Fibroblast of pulmonary artery (primary cell): ENCODE data around the gene BAIAP3.
"Not testable (repeated sequence)": the region's sequence is repeated elsewhere in the genome, so short reads cannot be mapped to it uniquely, and the experiment has no call there.

Source experiments
- DNase-seq: peaks from one replicate; pipeline ENCODE4 v3.0.0-alpha.2; 2010; ENCODE audit warnings: low read depth
- H3K4me3 ChIP-seq: replicated peaks from 2 replicates; pipeline ENCODE4 v1.5.1; 2011; ENCODE audit warnings: low read depth, mild to moderate bottlenecking, control low read depth, low read length, moderate library complexity
- CTCF ChIP-seq: IDR thresholded peaks from 2 replicates; pipeline ENCODE4 v1.5.1; 2011; ENCODE audit warnings: mild to moderate bottlenecking, control low read depth, low read length, inconsistent platforms; ENCODE audit errors: missing control alignments

The BAIAP3 gene

DNA sequence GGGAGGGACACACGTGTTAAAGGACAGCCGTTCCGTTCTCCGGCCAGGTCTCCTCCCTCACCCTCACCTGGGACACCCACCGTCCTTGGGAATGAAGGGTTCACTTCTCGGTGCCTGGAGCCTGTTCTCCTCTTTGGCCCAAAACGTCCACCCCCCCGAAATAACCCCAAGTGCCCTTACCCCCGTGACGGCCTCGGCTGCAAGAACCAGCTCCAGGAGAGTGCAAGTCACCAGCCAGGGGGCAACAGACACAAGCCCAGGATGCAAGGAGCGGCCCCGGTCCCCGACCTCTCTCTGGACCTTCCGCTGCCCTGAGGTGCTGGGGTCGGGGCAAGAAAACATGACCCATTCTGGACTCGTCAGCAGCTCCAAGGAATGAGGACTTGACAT lies 44.0 kb upstream of the BAIAP3 start:
- no peak overlapping the region for H3K4me3 ChIP-seq
- no peak for TF ChIP-seq CTCF
- no peak for DNase-seq

DNA sequence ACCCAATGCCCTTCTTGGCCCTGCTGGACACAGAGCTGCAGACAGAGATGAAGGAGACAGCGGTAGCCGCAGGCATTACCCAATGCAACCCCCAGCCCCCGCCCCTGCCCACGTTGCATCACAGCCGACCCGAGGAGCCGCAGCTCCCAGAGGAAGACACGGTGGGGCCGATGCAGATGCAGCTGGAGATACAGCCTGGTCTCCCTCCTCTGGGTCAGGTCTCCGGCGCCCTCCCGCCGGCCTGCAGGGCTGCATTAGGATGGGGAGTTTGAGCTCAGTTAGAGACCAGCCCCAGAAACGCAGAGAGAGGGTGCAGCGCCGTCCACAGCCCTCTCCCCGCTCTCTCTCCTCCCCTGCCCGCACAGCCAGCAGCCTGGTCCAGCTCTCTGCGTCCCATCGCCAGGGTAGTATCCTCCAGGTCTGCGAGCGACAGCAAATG lies 43.4 kb upstream of the BAIAP3 start:
- H3K4me3 ChIP-seq = no peak overlapping the region
- TF ChIP-seq CTCF = no peak
- DNase-seq = no peak

- no peak for TF ChIP-seq CTCF
- DNase-seq = no peak
- H3K4me3 ChIP-seq = no peak overlapping the region
Observed at GRCh38 chr16:1290860-1291575, 42.4 kb upstream of the BAIAP3 start.

DNA sequence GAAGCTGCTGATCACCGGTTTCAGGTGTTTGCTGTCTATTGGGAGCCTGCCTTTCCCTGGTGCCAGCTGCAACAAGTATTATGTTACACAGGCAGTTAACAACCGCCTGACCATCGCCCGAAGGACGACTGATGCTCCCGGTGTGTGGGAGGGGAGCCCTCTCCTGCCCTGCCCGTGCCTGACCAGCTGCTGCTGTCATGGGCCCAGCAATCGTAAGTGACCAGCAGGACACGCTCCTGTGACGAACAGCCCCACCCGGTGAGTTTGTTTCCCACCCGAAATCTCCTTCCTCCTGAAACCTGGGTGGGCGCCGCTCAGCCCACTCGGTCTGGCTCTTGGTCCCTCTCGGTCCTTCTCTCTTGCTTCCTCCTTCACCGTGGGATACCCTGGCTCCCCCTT lies 41.9 kb upstream of the BAIAP3 start:
- H3K4me3 ChIP-seq = no peak overlapping the region
- DNase-seq = no peak
- no peak for TF ChIP-seq CTCF

GRCh38 chr16:1292208-1292607 lies 41.2 kb upstream of the BAIAP3 start:
- not testable (repeated sequence) for H3K4me3 ChIP-seq, DNase-seq

GRCh38 chr16:1292808-1293207 lies 40.6 kb upstream of the BAIAP3 start:
- DNase-seq, H3K4me3 ChIP-seq: not testable (repeated sequence)

DNA sequence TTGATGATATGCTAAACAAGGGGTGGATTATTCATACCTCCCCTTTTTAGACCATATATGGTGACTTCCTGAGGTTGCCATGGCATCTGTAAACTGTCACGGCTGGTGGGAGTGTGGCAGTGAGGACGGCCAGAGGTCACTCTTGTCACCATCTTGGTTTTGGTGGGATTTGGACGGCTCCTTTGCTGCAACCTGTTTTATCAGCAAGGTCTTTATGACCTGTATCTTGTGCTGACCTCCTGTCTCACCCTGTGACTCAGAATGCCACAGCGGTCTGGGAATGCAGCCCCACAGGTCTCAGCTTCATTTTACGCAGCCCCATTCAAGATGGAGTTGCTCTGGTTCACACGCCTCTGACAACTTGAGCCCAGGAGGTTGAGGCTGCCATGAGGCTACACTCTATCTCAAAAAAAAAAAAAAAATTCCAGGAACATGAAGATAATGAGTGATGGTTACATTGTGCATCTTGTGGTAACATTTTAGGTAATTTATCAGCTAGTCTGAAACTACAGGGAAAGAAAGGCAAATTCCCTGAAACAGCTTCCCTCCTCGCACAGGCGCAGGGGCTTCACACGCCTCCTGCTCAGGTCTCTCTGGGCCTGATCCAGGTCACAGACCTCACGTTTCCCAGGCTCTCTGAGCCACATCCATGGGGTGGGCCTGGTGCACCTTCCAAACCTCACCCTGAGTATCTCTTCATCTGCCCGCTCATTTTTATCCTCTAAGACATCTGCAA lies 39.4 kb upstream of the BAIAP3 start:
- no peak for DNase-seq
- no peak overlapping the region for H3K4me3 ChIP-seq
- TF ChIP-seq CTCF = no peak

- no peak overlapping the region for H3K4me3 ChIP-seq
- TF ChIP-seq CTCF = no peak
- DNase-seq = no peak
Observed at GRCh38 chr16:1295465-1295864, 38.0 kb upstream of the BAIAP3 start.

DNA sequence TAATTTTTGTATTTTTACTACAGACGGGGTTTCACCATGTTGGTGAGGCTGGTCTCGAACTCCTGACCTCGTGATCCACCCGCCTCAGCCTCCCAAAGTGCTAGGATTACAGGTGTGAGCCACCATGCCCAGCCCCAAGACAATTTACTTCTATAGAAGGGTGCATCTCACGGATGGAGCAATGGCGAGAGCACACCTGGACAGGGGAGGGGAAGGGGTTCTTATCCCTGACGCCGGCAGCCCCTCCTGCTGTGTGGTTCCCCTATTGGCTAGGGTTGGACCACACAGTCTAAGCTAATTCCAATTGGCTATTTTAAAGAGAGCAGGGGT lies 36.8 kb upstream of the BAIAP3 start:
- not testable (repeated sequence) for H3K4me3 ChIP-seq

More for the DNA sequence above, 36.8 kb upstream of the BAIAP3 start:
- not testable (repeated sequence) for DNase-seq
